IPS DF 6.9 (cell line): ENCODE data around the gene SLC29A1.
A peak's percentile ranks its signal among the peaks of the same experiment; 100 is the strongest.

Experiments
- DNase-seq: peaks from one replicate; pipeline ENCODE4 v3.0.0-alpha.2; 2013; ENCODE audit warnings: low read depth, low spot score
- H3K27ac ChIP-seq: one replicate; pipeline ENCODE4 v1.5.1; 2013; ENCODE audit warnings: low read length, control low read depth
- H3K27me3 ChIP-seq: 2 replicates; pipeline ENCODE4 v1.6.1; 2013; ENCODE audit warnings: mild to moderate bottlenecking, low read length; ENCODE audit not compliant: control insufficient read depth, insufficient read depth
- H3K36me3 ChIP-seq: 2 replicates; pipeline ENCODE4 v1.6.1; 2013; ENCODE audit warnings: low read length; ENCODE audit not compliant: control insufficient read depth, insufficient read depth
- H3K4me1 ChIP-seq: 2 replicates; pipeline ENCODE4 v1.6.1; 2013; ENCODE audit warnings: low read length; ENCODE audit not compliant: control insufficient read depth, insufficient read depth
- H3K4me3 ChIP-seq: 2 replicates; pipeline ENCODE4 v1.5.1; 2013; ENCODE audit warnings: mild to moderate bottlenecking, low read length
- H3K9me3 ChIP-seq: 2 replicates; pipeline ENCODE4 v1.6.1; 2013; ENCODE audit warnings: low read length, inconsistent platforms; ENCODE audit not compliant: control insufficient read depth, insufficient read depth
- WGBS: extraction: QIAGEN DNeasy Blood & Tissue Kit; methylation state at CpG from one replicate; pipeline ENCODE4 v1.1.7; 2013; ENCODE audit warnings: mixed read lengths, missing lambda C conversion rate; ENCODE audit not compliant: insufficient read length, insufficient coverage; 5-methylcytosine and 5-hydroxymethylcytosine counted together

SLC29A1 gene

GRCh38 chr6:44221961-44222335, 1.4 kb upstream of the SLC29A1 start:
- no peak overlapping the region for H3K27ac ChIP-seq
- WGBS = no CpG with 5 or more reads among the region's 2 CpGs

GRCh38 chr6:44222486-44223318, 693 bp upstream of the SLC29A1 start:
- no CpG with 5 or more reads among the region's 26 CpGs for WGBS

More at GRCh38 chr6:44221961-44222335, 1.4 kb upstream of the SLC29A1 start:
- Histone ChIP-seq H3K36me3 (no peaks in the 10 kb centered on the region), H3K27me3 (no peaks in the 10 kb centered on the region), H3K4me3 (no peak overlapping the region), H3K9me3 (no peaks in the 10 kb centered on the region), H3K4me1 (peaks cover 26% of the 10 kb centered on the region)
- DNase-seq = no peak

GRCh38 chr6:44224029-44224964, 902 bp downstream of the SLC29A1 start:
- DNase-seq = no peak
- H3K27ac ChIP-seq = no peak overlapping the region
- peaks cover 7% of the 10 kb centered on the region for H3K36me3 ChIP-seq
- no CpG with 5 or more reads among the region's 18 CpGs for WGBS
- no peaks in the 10 kb centered on the region for H3K9me3 ChIP-seq
- no peaks in the 10 kb centered on the region for H3K27me3 ChIP-seq
- H3K4me1 ChIP-seq = peaks cover 17% of the 10 kb centered on the region
- peak overlapping the region; percentile 78; the same call in 1 of the 2 replicates for H3K4me3 ChIP-seq

More at GRCh38 chr6:44222486-44223318, 693 bp upstream of the SLC29A1 start:
- DNase-seq = no peak
- no peak overlapping the region for H3K27ac ChIP-seq
- H3K36me3 ChIP-seq = peaks cover 3% of the 10 kb centered on the region; the same call in 1 of the 2 replicates
- H3K27me3 ChIP-seq = no peaks in the 10 kb centered on the region
- H3K4me3 ChIP-seq = peak overlapping the region; percentile 78; the same call in 1 of the 2 replicates
- no peaks in the 10 kb centered on the region for H3K9me3 ChIP-seq
- H3K4me1 ChIP-seq = peaks cover 21% of the 10 kb centered on the region

GRCh38 chr6:44224965-44225305, 1.5 kb downstream of the SLC29A1 start:
- Histone ChIP-seq H3K4me3 (no peak overlapping the region), H3K27ac (no peak overlapping the region), H3K9me3 (no peaks in the 10 kb centered on the region)

GRCh38 chr6:44225579-44226325, 2.4 kb downstream of the SLC29A1 start:
- Histone ChIP-seq H3K4me1 (peaks cover 17% of the 10 kb centered on the region), H3K36me3 (peaks cover 20% of the 10 kb centered on the region), H3K4me3 (no peak overlapping the region), H3K27ac (no peak overlapping the region), H3K27me3 (no peaks in the 10 kb centered on the region), H3K9me3 (no peaks in the 10 kb centered on the region)
- WGBS = no CpG with 5 or more reads among the region's 8 CpGs
- no peak for DNase-seq

More at GRCh38 chr6:44224965-44225305, 1.5 kb downstream of the SLC29A1 start:
- Histone ChIP-seq H3K36me3 (peaks cover 13% of the 10 kb centered on the region), H3K4me1 (peaks cover 17% of the 10 kb centered on the region), H3K27me3 (no peaks in the 10 kb centered on the region)
- WGBS = no CpG with 5 or more reads among the region's 4 CpGs
- no peak for DNase-seq

- Histone ChIP-seq H3K9me3 (no peaks in the 10 kb centered on the region), H3K27ac (no peak overlapping the region), H3K4me1 (peaks cover 17% of the 10 kb centered on the region), H3K4me3 (no peak overlapping the region), H3K27me3 (no peaks in the 10 kb centered on the region), H3K36me3 (peaks cover 26% of the 10 kb centered on the region)
- no peak for DNase-seq
- WGBS = no CpG with 5 or more reads among the region's 15 CpGs
Observed at GRCh38 chr6:44226368-44227147, 3.2 kb downstream of the SLC29A1 start.

- H3K4me1 ChIP-seq = peaks cover 12% of the 10 kb centered on the region
- peaks cover 31% of the 10 kb centered on the region for H3K36me3 ChIP-seq
- no CpG with 5 or more reads among the region's 7 CpGs for WGBS
Observed at GRCh38 chr6:44227148-44227793, 3.9 kb downstream of the SLC29A1 start.

GRCh38 chr6:44228031-44228430, 4.6 kb downstream of the SLC29A1 start:
- Histone ChIP-seq H3K36me3 (peaks cover 36% of the 10 kb centered on the region), H3K4me3 (no peak overlapping the region), H3K9me3 (no peaks in the 10 kb centered on the region), H3K27ac (no peak overlapping the region), H3K4me1 (peaks cover 8% of the 10 kb centered on the region), H3K27me3 (no peaks in the 10 kb centered on the region)
- DNase-seq = no peak
- no CpG with 5 or more reads among the region's 6 CpGs for WGBS

More at GRCh38 chr6:44227148-44227793, 3.9 kb downstream of the SLC29A1 start:
- H3K4me3 ChIP-seq = no peak overlapping the region
- H3K27ac ChIP-seq = no peak overlapping the region
- no peaks in the 10 kb centered on the region for H3K9me3 ChIP-seq
- DNase-seq = no peak
- H3K27me3 ChIP-seq = no peaks in the 10 kb centered on the region

GRCh38 chr6:44228433-44228832, 5.0 kb downstream of the SLC29A1 start:
- no CpG with 5 or more reads among the region's 7 CpGs for WGBS
- Histone ChIP-seq H3K4me3 (no peak overlapping the region), H3K27me3 (no peaks in the 10 kb centered on the region), H3K9me3 (no peaks in the 10 kb centered on the region), H3K4me1 (peaks cover 8% of the 10 kb centered on the region), H3K36me3 (peaks cover 40% of the 10 kb centered on the region), H3K27ac (no peak overlapping the region)
- DNase-seq = no peak
